ENCODE measurements around the gene TMCC2.
"Not testable (repeated sequence)": the region's sequence is repeated elsewhere in the genome, so short reads cannot be mapped to it uniquely, and the experiment has no call there.

Gene TMCC2, protein sequence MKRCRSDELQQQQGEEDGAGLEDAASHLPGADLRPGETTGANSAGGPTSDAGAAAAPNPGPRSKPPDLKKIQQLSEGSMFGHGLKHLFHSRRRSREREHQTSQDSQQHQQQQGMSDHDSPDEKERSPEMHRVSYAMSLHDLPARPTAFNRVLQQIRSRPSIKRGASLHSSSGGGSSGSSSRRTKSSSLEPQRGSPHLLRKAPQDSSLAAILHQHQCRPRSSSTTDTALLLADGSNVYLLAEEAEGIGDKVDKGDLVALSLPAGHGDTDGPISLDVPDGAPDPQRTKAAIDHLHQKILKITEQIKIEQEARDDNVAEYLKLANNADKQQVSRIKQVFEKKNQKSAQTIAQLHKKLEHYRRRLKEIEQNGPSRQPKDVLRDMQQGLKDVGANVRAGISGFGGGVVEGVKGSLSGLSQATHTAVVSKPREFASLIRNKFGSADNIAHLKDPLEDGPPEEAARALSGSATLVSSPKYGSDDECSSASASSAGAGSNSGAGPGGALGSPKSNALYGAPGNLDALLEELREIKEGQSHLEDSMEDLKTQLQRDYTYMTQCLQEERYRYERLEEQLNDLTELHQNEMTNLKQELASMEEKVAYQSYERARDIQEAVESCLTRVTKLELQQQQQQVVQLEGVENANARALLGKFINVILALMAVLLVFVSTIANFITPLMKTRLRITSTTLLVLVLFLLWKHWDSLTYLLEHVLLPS

DNA sequence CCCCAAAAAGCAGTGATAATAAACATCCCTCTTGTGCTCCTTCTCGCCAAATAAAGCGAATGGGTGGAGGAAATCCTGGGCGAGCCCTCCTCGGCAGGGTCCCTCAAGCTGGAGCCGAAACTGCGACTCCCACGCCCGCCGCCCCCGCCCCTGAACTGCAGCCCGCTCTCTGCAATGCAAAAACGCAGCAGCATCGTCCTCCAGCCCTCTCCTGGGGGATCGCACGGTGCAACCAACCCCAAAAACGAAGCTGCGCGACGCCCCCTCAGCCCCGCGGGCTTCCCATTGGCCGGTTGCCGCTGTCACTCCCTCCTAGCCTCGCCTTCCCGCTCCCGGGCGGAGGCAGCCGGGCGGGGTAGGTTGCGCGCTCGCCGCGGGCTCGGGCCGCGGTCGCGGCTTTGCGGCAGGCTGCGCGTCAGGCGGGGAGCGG lies at the start of gene TMCC2:
TMCC2 (plus strand) TSS at position 363 of the 430 bp plus-strand sequence. CDS start 619 bp downstream, outside the sequence.
- DNase-seq, result peak; percentile 77

DNA sequence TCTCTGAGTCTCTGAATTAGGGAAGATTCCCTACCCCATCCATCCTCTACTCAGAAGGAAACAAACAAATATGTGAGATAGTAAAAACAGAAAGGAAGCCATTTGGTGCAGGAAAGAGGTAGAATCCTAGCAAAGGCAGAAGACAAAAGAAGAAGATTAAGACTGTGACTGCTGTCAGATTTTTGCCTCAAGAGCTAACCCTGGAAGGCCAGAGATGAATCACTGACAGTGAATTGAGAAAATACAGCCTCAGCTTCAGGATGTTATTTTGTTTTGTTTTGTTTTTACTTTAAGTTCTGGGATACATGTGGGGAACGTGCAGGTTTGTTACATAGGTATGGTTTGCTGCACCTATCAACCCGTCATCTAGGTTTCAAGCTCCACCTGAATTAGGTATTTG lies 47.9 kb upstream of the TMCC2 start:
- DNase-seq, result no peak

DNA sequence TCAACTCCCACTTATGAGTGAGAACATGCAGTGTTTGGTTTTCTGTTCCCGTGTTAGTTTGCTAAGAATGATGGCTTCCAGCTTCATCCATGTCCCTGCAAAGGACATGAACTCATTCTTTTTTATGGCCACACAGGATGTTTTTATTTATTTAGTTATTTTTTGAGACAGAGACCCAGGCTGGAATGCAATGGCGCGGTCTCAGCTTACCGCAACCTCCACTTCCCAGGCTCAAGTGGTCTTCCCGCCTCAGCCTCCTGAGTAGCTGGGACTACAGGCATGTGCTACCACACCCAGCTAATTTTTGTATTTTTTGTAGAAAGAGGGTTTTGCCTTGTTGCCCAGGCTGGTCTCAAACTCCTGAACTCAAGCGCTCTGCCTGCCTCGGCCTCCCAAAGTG lies 47.4 kb upstream of the TMCC2 start:
- not testable (repeated sequence) for DNase-seq

DNA sequence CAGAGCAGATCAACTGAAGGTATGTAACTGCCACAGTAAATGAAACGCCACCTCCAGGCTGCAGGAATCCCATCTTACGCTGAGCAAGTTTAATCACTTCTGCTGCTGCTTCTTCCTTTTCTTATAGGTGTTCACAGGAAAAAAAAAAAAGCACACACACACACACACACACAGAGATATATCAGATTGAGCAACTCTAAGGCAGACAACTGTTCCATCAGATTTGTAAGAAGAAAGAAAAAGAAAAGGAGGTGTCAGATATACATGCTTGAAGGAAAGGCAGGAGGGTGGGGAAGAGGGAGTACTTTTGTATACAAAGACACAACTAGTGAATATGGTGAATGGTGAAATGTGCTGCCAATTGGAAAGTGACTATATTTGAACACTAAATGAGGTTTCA lies 44.8 kb upstream of the TMCC2 start:
- no peak for DNase-seq

GRCh38 chr1:205183676-205184335 lies 43.9 kb upstream of the TMCC2 start:
- DNase-seq, result no peak

DNA sequence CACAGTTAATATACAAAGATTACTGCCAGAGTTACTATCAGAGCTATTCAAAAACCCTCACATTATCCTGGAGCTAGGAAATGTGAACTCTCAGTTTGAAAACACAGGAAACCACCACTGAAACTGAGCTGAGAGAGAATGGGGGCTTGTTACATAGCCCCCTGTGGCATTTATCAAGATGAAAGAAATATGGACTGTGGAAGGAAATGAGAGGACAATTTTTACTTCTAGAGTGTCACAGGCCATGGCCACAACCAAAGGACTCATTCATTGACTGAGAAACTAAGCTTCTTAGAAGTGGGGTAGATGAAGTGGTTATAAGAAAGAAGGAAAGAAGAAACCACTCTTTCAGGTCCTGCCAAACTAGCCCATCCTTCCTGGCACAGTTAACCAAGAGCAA lies 41.6 kb upstream of the TMCC2 start:
- DNase-seq, result no peak

DNA sequence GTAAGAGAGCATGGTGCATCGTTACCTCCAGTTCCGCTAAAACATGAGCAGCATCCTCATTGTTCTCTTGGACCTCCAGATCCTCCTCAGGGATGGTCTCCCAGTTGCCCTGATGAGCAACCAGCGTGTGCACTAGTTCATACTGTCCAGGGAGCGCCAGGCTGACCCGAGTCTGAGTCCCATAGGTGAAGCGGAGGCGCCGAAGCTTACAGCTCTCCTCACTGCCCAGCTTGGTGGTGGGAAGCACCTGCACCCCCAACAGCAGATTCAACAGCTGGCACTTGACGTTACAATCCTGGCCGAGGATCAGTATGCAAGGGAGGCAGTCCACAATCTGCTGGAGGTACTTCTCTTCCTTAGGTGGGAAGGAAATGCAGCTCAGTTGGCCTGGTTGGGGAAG lies 40.3 kb upstream of the TMCC2 start:
- DNase-seq, result no peak

DNA sequence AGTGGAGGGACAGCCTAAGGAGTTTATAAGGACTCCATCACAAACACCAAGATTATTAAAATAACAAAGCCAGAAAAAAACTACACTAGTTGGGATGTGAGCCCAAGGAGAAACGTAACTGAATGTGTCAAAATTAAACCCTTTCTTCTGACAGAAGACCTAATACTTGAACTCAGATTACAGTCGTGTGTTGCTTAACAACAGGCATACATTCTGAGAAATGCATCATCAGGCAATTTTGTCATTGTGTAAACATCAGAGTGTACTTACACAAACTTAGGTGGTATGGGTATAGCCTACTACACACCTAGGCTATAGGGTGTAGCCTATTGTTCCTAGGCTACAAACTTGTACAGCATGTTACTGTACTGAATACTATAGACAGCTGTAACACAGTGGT lies 39.6 kb upstream of the TMCC2 start:
- no peak for DNase-seq

DNA sequence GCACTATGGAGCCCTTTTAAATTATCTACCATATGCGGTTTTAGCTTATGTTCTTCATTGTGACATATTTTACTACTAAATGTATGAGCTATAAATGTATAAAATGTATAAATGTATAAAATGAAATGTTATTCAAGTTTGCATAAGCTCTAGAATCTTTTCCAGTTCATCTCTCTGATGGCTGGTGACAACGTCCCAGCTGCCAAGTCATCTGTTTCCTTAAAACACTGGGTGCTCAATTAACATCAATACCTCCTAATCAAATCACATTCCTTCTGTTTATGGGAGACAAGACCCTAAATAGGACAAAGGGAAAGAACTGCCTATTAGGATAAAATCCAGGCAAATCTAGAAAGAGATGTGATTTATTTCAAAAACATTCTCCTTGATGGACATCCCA lies 39.1 kb upstream of the TMCC2 start:
- DNase-seq, result no peak

DNA sequence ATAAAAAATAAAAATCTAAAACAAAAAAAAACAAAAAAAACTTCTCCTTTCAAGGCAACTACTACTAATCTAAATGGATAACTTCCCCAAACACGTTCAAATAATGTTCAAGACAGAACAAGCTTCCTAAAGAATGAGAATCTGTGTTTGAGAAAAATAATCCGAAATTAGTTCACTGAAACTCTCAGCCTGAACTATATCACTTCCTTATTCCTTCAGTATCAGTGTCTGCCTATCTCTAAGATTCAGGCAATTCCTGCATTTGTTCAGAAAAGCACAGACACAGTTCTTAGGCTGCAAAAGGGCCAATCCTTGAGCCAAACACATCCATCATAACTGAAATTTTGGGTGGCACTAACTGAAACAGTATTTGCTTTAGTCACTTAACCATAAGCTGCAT lies 38.6 kb upstream of the TMCC2 start:
- DNase-seq, result no peak

DNA sequence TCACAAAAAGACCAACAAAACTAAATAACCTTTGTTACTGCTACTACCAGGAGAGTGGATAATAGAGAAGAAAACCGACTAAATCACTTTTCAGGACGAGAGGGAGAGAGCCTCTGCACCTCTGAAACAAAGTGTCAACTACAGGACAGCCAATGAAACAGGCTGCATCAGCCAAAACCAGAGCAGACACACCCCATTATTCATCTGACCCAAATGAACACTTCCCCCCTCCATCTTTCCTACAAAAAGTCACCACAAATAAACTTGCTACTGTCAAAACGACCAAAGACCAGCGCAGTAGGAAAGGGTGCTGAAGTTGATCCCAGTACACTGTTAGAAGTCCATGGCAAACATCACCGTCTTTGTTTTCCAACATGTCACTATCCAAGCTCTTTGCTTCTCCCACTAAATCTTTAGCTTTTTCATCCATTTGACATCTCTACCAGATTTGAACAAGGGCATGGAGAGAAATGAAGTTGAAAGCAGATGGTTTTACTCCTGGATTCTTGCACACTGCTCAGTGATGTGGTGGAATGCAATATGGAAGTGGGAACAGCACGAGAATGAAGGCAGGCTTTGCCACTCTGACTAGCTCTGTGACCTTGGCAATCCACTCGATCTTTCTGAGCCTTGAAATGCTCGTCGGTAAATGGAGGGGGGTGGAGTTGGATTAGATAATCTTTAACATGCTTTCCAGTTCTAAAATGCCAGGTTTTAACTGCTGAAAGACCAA lies 36.7 kb upstream of the TMCC2 start:
- DNase-seq, result no peak

- DNase-seq, result no peak
Observed at GRCh38 chr1:205191622-205192021, 36.1 kb upstream of the TMCC2 start.

GRCh38 chr1:205192287-205192686 lies 35.5 kb upstream of the TMCC2 start:
- no peak for DNase-seq

- peak; percentile 50 for DNase-seq
Observed at GRCh38 chr1:205199090-205199930, 28.4 kb upstream of the TMCC2 start.

- peak; percentile 20 for DNase-seq
Observed at GRCh38 chr1:205199931-205200299, 27.8 kb upstream of the TMCC2 start.

DNA sequence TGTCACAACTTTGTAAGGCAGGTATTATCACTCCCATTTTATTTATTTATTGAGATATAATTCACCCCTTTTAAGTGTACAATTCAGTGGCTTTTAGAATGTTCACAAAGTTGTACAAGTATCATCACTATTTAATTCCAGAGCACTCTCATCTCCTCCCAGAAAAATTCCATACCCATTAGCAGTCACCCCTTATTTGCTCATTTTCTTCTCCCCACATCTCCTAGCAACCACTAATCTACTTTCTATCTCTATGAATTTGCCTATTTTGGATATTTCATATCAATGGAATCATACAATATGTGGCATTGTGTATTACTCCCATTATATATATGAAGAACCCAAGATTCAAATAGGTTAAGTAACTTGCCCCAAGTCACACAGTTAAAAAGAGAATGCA lies 23.2 kb upstream of the TMCC2 start:
- no peak for DNase-seq

GRCh38 chr1:205205055-205205454 lies 22.7 kb upstream of the TMCC2 start:
- no peak for DNase-seq

DNA sequence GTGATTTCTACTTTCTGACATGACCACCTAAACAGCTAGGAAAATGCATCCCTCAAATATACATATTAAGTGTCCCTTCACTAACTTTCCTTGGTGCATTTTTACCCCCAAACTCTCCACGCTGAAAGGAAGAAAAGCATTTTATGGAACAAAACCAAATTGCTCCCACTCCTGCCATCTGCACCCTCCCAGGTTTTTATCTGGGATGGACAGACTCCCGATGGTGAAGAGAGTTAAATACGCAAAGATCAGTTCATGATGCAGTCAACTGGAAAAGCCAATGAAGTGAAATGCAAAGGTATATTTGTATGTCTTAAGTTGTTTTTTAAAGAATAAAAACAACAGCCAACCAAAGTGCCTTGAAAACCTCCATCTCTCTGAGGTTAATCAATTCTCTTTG lies 18.9 kb upstream of the TMCC2 start:
- no peak for DNase-seq

GRCh38 chr1:205210756-205211168 lies 17.0 kb upstream of the TMCC2 start:
- peak; percentile 30 for DNase-seq

GRCh38 chr1:205211169-205211838 lies 16.4 kb upstream of the TMCC2 start, which contains the start of gene DSTYK:
Gene DSTYK (minus strand): TSS chr1:205211702. CDS start chr1:205211535, 167 bp downstream.
- peak; percentile 92 for DNase-seq

DNA sequence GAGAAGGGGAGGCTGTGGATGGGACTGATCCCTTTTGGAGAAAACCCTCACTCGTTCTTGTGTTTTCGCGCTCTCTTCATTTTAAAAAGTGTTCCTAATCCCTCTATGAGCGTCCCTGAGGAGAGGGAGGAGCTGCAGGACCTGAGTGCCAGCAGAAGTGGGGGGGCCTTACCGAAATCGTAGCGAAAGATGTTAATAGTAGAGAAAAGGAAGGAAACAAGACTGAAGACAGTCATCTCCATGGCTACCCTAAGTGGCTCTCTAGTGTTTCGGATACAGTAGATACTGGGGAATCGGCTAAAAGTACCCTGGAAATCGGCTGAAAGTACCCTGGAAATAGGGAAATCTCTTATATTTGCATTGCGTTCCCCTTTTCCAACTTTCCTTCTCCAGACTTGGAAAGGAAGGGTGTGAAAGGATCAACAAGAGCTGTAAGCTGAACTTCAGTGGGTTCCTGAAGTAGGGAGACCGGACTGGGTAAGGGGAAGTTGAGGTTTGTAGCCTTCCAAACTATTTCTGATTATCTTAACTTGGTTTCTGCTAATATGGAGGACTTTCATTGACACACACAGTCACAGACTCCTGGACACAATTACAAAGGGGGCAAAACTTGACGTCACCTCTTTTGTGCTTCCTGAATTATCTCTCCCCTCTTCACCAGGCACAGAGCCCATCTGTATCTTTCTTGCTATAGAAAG lies 15.8 kb upstream of the TMCC2 start:
- no peak for DNase-seq

Data from activated naive CD4-positive, alpha-beta T cell treated with Interleukin-2 at 50 U/mL for 16 hours (primary cell).